OCI-M2 (cell line): ENCODE results near the gene MC3R.
"Not testable (repeated sequence)": the region's sequence is repeated elsewhere in the genome, so short reads cannot be mapped to it uniquely, and the experiment has no call there.

Experiments used
- DNase-seq: peaks from one replicate; lab custom pipeline; 2025; ENCODE audit not compliant: unreplicated experiment; lab: John Stamatoyannopoulos, UW

MC3R gene

DNA sequence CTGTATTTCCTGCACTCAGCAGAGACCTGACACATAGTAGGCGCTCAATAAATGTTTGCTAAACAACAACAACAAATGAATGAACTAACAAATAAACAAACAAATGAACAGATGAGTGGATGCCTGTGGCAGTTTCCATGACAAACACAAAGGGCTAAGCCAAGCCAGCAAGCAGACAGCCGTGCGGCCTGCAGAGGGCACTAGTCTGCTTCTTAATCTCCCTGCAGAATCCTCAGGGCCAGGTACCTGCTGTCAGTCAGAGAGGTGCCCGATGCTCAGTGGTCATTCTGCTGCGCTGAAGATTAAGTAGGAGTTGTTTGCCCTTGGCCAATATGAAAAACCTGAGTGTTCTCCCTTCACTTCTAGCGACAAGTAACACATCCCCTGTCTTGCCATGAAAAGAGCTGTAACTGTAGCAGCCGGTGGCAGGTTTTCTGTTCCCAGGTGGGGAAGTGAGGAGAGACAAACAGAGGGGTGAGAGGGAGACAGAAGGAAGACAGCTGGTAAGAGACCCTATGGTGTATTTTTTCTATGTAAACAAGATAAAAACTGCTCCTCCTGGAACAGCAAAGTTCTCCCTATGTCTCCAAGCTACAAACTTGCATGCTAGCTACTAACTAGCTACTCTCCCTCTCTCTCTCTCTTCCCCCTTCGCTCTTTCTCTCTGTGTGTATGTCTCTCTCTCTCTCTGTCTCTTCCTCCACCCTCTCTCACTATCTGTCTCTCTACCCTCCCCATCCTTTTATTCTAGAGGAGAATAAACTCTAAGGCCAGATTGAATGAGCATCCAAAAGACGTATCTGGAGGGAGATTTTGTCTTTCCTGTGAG is at the start of gene MC3R:
TSS of gene MC3R (plus strand) at position 779 of the 829 bp plus-strand sequence. CDS start 112 bp downstream, outside the sequence.
- DNase-seq = no peak

- DNase-seq = no peak
Observed at GRCh38 chr20:56200456-56200855, 48.1 kb upstream of the MC3R start.

DNA sequence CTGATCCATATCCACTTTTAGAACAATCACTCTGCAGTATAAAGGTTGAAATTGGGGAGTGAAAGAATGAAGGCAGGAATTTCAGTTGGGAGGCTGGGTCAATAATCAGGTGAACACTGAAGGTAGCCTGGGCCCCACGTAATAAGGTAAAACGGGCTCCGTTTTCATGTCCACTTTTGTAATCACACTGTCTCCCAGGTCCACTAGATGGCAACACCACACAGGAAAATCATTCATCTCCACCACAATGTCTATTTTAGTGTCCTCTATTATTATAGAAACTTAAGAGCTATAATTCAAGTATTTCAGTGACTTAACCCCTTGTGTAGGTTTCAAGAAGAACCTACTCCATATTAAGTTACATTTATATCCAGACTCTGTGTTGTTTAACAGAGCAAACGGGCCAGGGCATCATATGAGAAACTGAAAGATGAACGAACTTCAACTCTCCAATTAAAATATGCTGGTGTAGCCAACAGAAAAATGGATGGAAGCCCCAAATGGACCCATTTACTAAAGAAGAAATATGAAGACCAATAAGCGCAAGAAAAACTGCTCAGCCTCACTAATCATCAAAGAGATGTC is 45.9 kb upstream of the MC3R start:
- DNase-seq = no peak

GRCh38 chr20:56204206-56204605 is 44.3 kb upstream of the MC3R start:
- DNase-seq = no peak

DNA sequence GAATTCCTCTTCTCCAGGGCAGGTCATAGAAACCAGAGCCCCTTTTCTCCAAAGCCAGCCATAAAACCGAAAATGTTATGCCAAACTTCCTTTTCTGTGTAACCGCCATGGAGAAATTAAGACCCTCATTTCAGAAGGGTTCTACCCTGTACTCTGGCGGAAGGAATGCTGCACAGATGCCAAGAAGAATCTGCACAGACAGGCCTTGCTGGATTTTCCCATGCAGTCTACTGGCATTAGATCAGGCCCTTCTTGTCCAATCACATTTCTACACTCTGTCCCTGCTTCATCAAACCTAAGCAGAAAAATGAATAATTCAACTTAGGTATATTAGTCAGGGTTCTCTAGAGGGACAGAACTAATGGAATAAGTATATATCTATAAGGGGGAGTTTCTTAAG is 43.2 kb upstream of the MC3R start:
- no peak for DNase-seq

- no peak for DNase-seq
Observed at GRCh38 chr20:56207656-56208055, 40.9 kb upstream of the MC3R start.

DNA sequence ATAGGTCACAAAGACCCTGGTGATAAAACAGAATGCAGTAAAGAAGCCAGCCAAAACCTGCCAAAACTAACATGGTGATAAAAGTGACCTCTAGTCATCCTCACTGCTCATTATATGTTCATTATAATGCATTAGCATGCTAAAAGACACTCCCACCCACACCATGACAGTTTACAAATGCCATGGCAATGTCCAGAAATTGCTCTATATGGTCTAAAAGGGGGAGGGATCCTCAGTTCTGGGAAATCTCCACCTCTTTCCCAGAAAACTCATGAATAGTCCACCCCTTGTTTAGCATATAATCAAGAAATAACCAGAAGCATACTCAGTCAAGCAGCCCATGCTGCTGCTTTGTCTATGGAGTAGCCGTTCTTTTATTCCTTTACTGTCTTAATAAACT is 40.4 kb upstream of the MC3R start:
- DNase-seq = no peak

DNA sequence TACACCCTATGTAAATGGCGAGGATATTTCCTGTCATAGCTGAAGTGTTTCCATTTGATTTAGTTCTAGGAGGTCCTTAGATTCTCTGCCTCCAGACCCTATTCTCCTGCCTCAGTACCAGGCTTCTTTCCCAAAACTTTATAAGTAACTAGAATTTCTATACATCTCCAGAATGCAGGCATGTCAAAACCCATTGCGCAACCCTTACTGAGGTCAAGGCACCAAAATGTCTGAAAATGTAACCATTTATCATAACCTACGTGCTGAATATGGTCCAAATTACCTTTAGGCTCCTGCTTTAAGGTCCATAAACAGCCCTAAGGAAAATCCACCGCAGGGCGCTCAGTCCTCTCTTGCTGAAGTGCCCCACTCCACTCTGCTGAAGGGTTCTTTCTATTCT is 37.5 kb upstream of the MC3R start:
- DNase-seq = no peak

DNA sequence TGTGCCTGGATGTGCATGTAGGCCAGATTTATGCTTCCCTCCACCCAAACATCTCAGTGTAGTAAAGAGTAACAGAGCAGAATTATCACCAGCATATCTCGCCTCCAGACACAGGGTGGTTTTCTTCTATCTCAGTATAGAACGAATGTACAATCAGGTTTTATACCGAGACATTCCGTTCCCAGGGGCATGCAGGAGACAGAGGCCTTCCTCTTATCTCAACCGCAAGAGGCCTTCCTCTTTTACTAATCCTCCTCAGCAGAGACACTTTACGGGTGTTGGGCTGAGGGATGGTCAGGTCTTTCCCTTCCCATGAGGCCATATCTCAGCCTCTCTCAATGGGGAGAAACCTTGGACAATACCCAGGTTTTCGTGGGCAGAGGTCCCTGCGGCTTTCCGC is 36.4 kb upstream of the MC3R start:
- no peak for DNase-seq

- no peak for DNase-seq
Observed at GRCh38 chr20:56213321-56213720, 35.2 kb upstream of the MC3R start.

GRCh38 chr20:56215115-56215514 is 33.4 kb upstream of the MC3R start:
- DNase-seq = no peak

DNA sequence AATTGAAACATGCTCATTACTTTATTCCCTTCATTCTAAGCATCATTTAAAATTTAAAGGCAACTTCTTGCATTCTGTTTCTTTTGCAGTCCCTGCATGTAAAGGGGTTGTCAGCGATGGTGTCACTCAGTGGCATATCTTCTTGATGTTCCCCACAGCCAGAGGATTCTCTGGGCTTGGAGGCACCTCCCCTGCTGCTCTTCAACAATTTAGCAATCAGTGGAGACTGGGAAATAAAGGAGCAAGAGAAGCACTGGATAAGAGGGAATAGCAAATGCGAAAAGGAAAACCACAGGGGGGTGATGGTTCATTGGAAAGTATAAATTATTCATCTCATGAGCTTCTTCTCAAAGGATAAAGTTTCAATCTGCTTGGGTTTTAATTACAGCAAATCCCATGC is 30.7 kb upstream of the MC3R start:
- DNase-seq = no peak

DNA sequence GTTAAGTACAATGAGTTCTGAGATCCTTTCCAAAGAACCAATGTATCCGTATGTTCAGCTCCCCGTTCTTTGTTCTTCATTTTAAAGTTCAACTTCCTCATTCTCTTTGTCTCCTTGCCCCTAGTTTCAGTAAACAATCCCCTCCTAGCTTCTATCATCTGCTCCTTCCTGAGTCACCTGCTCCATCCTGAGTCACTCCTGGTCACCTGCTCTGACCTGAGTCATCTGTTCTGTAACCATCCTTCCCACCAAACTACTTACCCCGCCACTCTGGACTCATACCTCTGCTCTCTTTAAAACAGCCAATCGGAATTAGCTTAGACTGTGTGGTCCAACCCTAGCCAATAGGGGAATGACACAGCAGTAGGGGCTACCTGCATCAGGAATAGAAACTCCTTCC is 27.3 kb upstream of the MC3R start:
- not testable (repeated sequence) for DNase-seq

- no peak for DNase-seq
Observed at GRCh38 chr20:56222201-56222600, 26.3 kb upstream of the MC3R start.

- no peak for DNase-seq
Observed at GRCh38 chr20:56222945-56223344, 25.6 kb upstream of the MC3R start.

GRCh38 chr20:56223352-56223751 is 25.2 kb upstream of the MC3R start:
- DNase-seq = no peak

DNA sequence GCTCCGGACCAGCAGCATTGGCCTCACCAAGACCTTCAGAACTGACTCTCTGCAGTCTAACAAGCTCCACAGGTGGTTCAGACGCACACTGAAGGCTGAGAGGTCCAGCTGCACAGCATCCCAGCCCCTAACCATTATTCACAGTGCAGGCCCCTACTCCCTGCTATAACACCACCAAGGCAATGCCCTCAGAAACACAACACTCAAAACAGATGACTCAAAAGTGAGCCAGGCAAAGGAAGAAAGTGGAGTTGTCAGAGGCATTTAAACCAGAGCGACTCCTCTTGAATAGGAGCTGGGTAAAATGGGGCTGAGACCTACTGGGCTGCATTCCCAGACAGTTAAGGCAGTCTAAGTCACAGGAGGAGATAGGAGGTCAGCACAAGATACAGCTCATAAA is 20.5 kb upstream of the MC3R start:
- DNase-seq = no peak

- DNase-seq = no peak
Observed at GRCh38 chr20:56229812-56230211, 18.7 kb upstream of the MC3R start.

GRCh38 chr20:56234110-56234509 is 14.4 kb upstream of the MC3R start:
- no peak for DNase-seq

DNA sequence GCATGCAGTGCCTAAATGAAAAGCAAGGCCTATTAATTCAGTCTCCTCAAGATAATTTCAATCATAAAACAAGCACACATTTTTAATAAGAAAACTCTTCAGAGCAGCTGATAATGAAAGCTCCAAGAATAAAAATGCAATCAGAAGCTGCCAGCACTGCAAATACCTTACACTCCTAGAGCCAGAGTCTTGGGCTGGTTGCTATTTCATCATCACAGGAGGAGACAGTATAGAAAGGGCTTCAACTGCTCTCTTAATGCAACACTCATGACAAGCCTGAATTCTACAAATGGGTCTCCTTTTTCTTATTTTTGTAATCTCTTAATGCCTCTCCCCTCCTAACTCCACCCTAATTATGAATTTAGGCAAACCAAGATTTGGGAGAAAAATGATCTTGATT is 11.2 kb upstream of the MC3R start:
- no peak for DNase-seq

DNA sequence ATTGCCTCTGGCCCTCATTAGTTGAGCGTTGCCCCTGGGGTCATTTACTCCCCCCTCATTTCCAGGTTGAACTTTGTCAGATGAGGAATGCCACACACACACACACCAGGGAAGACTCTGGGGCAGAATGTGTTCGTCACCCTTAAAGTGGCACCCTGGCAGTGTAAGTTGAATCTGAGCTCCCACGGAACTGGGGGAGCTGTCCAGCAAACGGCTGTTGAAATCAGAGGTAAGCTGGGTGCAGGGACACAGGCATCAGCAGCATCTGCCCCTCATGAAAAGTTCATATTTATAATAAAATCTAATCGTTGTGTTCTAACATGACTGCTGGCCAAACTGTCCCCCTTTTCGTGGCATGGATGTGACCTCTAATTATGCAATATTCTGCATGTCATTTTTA is 4.3 kb upstream of the MC3R start:
- DNase-seq = no peak

DNA sequence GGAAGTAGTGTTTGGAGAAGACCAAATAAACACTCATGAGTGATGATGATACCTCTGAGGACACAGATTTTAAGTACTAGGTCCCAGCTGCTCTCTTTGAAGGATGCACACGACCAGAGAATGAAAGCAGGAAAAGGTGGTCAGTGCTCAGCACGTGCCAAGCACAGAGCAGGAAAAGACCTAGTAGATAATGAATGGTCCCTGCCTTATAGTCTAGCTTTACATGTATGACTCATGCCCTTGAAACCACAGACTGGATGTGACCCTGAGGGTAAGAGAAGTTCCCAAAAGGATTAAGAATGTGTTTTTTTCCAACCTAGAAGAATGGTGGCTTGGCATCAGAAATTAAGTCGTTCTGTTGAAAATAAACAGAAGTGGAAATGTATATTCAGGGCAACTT is 2.8 kb upstream of the MC3R start:
- no peak for DNase-seq
